ENCODE measurements around the gene NOL9.

DNA sequence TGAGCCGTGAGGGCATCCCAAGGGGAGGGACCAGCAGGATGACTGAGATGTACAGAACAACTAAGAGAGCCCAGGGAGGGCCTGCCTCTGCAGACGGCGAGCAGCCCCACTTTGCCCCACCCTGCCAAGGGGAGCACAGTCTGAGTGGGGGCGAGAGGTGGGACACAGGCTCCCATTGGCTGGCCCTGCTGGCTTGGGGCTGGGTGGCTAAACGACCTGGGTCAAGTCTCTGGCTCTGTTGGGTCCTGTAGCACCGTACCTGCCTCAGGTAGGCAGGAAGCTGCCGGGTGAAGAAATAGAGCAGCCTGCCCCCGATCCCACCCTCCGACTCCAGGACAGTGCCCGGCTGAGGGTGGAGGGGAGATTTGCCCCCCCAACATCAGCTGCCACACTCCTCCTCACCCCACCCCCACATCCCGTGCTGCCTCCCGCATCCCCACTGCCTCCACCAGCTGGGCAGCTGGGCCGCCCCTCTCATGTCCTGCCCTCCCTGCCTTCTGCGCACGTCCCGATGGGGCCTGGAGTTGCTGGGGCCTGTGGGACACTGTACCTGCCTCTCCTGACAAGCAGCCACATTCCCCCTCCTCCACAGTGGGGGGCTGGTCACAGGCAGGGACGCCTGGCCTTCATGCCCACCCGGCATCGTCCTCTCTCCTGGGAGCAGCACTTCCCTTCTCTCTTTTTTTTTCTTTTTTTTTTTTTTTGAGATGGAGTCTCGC is 50.3 kb downstream of the NOL9 start:
- TF ChIP-seq, protein P1, sequence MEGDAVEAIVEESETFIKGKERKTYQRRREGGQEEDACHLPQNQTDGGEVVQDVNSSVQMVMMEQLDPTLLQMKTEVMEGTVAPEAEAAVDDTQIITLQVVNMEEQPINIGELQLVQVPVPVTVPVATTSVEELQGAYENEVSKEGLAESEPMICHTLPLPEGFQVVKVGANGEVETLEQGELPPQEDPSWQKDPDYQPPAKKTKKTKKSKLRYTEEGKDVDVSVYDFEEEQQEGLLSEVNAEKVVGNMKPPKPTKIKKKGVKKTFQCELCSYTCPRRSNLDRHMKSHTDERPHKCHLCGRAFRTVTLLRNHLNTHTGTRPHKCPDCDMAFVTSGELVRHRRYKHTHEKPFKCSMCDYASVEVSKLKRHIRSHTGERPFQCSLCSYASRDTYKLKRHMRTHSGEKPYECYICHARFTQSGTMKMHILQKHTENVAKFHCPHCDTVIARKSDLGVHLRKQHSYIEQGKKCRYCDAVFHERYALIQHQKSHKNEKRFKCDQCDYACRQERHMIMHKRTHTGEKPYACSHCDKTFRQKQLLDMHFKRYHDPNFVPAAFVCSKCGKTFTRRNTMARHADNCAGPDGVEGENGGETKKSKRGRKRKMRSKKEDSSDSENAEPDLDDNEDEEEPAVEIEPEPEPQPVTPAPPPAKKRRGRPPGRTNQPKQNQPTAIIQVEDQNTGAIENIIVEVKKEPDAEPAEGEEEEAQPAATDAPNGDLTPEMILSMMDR (IDR thresholded peaks at IDR 0.05 in 2 of 3, conservative IDR thresholded peaks at IDR 0.05 in 1 of 3; ENCODE audit: control insufficient read depth in 2 of 3, extremely low read depth in 1 of 3, insufficient read depth in 1 of 3, low read depth in 3 of 3, low read length in 3 of 3), result no peak
- TF ChIP-seq, protein P2, sequence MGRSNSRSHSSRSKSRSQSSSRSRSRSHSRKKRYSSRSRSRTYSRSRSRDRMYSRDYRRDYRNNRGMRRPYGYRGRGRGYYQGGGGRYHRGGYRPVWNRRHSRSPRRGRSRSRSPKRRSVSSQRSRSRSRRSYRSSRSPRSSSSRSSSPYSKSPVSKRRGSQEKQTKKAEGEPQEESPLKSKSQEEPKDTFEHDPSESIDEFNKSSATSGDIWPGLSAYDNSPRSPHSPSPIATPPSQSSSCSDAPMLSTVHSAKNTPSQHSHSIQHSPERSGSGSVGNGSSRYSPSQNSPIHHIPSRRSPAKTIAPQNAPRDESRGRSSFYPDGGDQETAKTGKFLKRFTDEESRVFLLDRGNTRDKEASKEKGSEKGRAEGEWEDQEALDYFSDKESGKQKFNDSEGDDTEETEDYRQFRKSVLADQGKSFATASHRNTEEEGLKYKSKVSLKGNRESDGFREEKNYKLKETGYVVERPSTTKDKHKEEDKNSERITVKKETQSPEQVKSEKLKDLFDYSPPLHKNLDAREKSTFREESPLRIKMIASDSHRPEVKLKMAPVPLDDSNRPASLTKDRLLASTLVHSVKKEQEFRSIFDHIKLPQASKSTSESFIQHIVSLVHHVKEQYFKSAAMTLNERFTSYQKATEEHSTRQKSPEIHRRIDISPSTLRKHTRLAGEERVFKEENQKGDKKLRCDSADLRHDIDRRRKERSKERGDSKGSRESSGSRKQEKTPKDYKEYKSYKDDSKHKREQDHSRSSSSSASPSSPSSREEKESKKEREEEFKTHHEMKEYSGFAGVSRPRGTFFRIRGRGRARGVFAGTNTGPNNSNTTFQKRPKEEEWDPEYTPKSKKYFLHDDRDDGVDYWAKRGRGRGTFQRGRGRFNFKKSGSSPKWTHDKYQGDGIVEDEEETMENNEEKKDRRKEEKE (IDR thresholded peaks at IDR 0.05), result no peak
